Stimulated activated CD4-positive, alpha-beta T cell treated with anti-CD3 and anti-CD28 coated beads, Interleukin-1b, Interleukin-23, amount 100 ng/mL, for 4 hours (primary cell): ENCODE measurements around the gene ZCCHC14.
A peak's percentile ranks its signal among the peaks of the same experiment; 100 is the strongest.
"Not testable (repeated sequence)": the region's sequence is repeated elsewhere in the genome, so short reads cannot be mapped to it uniquely, and the experiment has no call there.

Experiments
- DNase-seq, 2 donors: peaks; one replicate each; pipeline ENCODE4 v3.0.0-alpha.2; 2020; ENCODE audit warnings: low read depth in 2 of 2

ZCCHC14 gene

DNA sequence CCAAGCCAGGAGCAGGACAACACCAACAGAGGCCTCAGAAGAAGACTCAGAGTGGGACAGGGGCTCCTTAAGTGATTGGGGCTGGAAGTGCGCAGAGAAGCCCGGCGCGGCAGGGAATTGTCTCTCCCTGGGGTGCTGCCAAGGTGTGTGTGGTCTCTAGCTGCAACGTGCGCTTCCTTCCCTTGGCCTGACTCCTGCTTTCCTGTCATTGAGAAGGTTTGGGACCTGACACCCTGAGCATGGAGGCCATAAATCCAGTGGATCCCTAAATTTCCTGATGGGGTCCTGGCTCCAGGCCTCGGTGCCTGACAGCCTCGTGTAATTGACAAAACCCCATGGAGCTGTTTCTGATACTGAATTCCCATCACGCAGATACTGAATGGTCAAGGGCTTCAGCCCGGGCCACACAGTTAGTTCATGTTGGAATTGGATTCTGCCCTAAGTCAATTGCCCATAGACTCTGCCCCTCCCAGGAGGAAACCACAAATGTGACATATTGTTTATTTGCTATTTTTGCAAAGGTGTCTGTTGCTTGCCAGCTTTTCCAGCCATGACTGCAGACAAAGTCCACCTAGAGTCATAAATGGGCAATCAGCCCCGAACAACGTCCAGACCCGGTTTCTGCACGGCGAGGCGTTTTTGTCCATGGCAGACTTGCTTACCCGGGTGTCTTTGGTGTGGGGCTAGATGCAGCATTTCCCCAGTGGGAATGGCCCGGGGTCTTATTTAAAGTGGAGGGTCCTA lies 4.4 kb upstream of the ZCCHC14 start:
- DNase-seq = not testable (repeated sequence)

DNA sequence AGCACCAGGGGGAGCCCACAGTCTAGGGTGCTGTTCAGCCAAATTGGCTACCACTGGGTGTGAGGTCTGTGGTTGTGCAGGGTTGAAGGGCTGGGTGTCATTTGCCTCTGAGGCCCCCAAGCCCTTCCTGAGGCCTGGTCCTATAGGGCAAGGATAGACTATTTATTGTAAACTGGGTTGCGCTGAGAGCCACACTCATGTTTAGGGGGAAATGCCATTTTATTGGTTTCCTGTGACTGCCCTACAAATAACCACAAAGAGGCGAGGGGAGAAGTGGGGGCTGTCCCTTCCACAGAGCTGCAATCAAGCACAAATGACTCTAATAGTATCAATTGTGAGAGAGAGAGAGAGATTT lies 3.6 kb upstream of the ZCCHC14 start:
- DNase-seq = no peak

DNA sequence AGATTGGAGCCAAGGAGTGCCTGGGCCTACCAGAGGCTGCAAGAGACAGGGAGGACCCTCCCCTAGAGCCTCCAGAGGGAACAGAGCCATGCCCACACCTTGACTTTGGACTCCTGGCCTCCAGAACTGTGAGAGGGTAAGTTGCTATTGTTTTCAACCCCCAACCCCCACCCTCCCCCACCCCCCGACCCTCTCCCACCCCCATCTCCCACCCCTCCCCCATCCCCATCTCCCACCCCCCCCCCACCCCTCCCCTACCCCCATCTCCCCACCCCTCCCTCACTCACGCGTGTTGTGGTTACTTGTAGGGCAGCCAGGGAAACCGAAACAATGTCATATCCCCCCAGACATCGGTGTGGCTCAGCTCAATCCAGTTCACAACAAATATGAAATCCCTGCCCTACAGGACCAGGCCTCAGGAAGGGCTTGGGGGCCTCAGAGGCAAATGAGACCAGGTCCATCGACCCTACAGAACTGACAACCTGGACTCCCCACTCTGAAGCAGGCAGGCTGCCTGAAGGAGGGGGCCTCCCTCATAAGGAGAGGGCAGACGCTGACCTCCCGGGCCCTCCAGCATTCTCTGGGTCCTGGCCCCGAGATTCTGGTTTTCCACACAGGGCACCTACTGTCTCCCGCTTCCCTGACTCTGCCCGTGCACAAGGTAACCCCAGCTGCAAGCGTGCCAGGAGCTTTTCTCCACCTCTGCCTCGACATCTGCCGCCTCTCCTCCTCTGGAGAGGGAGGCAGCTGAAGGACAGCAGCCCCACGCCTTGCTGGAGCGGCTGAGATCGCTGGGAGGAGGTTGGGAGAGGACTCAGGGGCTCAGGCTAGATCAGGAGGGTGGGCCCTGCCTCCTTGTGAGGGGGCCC lies 3.0 kb upstream of the ZCCHC14 start:
- DNase-seq = no peak

DNA sequence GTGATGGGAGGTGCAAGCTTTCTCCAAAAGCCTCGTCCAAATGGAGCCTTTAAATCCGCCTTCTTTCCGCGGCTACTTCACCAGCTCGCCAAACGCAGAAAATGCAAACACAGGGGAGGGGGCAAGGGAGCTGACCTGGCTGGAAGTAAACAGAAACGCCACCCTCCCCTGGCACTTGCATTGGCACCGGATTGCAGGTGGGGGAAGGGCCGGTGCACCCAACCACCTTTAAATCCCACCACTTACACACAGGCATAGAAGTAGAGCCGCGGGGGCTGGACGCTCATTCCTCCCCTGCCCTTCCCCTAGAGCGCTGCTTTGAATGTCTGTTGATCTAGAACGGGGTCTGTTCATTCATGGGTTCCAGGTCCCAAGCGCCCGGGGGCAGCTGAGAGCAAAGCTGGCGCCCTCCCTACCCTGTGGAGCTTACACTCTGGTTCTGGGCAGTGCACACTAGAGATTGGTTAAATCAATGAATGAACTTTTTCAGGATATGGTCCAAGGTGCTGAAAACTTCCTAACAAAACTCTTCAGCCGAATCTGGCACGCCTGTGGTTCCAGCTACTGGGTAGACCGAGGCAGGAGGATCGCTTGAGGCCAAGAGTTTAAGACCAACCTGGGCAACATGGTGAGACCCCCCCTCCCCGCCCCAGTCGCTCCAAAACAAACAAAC lies 920 bp upstream of the ZCCHC14 start:
- no peak for DNase-seq

DNA sequence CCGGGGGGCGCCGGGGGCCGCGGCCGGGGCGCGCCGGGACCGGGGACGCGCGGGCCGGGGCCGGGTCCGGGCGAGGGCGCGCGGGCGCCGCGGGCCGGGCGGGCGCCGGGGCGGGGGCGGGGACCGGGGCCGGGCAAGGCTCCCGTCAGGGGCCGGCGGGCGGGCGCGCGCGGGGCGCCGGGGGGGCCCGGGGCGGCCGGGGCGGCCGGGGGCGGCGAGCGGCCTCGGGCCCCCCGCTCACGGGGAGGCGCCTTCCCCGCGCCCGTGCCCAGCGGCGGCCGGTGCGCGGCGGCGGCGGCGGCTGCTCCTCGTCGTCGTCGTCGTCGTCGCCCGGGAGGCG lies 563 bp downstream of the ZCCHC14 start:
- no peak for DNase-seq

DNA sequence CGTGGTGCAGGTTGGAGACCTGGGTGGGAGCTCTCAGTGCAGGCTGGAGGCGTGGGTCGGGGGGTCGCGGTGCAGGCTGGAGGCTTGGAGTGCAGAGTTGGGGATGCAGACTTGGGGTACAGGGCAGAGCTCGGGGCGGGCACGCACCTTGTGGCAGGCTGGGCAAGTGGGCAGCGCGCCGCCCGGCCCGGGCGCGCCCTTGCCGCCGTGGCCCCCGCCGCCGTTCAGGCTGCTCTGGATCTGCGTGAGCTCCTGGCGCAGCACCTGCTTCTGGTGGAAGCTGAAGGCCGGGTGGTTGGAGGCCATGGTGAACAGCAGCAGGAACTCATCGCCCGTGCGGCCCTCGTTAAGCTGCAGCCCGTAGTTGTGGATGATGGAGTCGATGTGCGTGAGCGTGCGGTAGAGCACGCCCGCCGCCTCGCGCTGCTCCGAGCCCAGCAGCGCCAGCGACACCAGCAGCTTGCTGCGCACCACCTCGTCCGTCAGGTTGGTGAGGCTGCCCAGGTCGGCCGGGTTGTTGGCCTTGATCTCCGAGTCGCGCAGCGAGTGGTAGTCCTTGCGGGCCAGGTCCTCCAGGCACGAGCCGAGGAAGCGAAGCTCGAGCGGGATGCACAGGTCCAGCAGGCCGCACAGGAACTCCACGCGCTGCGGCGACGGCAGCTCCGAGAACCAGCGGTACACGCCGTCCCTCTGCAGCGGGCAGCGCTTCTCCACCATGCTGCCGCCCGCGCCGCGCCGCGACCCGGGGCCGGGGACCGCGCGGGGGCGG lies 1.1 kb downstream of the ZCCHC14 start:
- no peak for DNase-seq

DNA sequence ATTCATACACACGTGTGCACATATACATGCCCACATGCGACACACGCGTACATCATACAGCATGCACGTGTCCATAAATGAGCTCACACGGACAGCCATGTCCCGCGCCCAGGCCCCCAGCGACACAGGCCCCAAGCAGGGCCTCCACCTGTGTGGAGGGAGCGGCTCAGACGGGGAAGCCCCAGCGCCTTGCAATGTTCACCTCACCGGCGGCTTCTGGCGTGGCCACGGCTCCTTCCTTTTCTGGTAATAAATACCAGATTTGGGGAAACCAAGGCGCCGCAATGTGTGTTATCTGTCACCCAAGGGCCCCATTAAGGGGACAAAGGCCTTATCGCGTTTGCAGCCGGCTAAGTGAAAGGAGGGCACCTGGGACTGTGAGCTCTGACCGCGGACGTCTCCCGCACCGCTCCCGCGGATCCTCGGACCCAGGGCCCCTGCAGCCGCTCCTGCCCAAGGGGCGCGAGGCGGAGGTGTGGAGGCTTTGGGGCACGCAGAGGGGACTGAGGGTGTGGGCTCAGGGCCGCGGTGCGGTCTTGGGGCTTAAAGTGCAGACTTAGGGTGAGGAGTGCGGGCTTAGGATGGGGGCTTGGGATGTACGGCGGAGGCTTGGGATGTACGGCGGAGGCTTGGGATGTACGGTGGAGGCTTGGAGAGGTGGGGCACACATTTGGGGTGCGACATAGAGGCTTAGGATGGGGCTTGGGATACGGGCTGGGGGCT lies 1.9 kb downstream of the ZCCHC14 start:
- peak; percentile 32 to 46 for DNase-seq

DNA sequence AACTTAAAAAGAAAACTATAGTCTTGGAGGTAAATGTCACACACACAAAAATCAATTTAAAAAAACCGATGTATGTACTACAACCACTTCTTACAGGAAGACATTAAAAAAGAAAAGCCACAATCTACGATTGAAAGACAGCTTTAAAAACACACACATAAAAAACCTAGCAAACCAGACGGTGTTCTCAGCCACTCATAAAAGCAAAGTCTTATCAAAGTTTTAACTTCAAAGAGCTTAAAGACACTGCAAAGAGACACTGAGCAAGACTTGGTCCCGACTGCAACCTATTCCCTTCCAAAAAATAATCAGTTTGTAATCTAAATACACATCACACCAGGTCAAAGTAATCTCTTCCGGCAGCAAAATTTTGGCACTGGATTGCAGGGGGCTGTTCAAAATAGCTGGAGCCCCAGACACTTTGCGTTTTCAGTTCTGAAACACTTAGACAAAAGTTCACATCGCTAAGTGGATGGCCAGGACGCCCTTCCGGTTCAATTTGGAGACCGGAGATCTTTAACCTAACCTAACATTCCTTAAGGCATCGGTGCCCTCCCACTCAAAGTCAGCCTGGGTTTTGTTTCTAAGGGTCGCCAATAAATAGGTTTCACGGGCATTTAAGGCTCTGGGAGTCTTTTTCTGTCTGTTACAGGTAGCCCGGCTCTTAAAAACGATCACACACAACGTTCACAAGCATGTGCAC lies 2.6 kb downstream of the ZCCHC14 start:
- no peak for DNase-seq

DNA sequence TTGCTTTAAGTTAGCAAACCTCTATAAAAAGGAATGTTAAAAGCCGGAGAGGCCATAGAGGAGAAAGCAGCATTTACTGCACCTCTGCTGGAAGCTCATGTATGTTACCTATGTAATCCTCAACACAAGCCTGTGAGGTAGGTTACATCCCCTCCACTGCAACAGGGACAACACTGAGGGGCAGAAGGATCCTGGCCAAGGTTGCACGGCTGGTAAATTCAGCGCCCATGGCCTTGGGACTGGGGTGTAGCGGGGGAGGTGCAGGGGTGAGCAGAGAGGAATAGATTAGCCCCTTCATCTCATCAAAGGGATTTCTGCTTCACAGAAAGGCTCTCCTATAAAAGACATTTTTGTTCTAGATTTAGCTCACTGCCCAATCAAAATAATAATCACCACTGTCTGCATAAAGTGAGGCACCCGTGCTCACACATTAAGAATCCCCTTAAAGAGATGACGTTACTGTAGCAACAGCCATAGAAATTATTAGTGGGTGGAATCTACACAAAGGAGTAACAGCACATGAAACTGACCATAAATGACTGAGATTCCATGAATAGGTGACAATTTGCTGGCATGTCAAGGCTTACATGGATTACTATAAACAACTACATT lies 3.3 kb downstream of the ZCCHC14 start:
- DNase-seq = no peak

DNA sequence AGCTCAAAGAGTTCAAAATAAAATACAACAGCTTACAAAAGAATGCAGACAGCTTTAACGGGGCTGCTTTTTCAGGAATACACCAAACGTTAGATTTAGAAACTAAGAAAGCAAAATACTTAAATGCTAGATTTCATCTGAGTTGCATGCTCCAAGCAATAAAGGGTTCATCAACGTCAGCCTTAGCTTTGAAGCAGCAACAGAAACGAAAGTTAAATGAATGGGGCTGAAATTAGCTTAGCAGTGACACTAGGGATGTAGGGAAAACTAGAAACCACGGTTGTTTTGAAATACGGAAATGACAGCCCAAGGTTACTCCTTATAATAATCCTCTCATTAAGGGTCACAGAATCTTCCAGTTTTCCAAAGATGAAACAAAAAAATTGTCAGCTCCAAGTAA lies 3.9 kb downstream of the ZCCHC14 start:
- not testable (repeated sequence) for DNase-seq

DNA sequence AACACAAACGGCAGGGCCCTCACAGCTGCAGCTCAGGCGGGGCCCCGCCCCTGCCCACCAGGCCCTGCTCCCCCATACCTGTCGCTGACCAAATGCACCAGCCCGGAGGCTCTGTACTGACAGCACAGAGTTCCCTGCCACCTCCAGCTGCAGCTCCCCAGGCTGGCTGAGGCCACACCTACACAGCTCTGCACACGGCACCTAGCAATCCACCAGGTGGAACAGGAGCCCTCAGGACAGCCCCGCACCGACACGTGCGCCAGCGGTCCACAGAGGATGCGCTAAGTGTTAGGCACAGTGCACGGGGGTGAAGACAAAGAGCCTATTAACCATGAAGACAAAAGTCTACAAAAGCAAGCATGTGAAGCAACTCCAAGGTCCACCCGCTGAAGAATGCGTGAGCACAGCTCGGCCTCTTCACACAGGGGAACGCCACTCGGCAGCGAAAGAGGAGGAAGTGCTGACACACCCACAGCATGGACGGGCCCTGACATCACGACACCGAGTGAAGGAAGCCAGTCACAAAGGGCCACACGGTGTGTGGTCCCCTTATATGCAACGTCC lies 5.4 kb downstream of the ZCCHC14 start:
- no peak for DNase-seq

DNA sequence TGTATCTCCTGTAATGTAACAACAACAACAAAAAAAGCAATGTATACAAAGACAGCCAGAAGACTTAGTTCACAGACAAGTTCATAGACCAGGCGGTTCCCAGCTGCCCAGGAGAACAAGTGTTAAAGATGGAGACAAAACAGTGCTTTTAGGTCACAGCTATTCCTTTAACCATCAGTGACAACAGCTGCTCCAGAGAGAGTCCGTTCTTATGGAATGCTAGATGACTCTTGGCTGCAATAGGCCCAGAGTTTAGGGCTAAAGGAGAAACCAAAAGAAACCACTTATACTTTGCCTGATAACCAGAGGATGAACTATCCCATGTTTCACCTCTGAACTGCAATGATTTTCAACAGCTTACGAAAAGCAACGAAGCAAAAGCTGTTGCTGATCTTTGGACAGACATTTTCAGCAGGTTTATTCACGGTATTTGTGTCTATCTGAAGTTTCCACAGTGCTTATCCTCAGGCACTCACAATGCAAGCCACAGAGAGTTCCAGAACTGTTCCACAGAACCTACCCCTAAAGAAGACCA lies 6.0 kb downstream of the ZCCHC14 start:
- no peak for DNase-seq

DNA sequence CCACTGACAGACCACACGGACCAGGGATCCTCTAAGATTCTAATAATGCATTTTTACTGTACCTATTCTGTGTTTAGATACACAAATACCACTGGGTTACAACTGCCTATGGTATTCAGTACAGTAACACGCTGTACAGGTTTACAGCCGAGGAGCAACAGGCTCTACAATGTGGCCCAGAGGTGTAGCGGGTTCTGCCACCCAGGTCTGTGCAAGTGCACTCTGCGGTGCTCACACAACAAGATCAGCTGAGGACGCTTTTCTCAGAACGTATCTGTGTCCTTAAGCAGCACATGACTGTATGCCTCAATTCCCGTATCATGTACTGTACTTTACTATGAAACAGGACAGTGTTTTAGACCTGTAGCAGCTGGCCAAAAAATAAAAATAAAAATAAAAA lies 6.5 kb downstream of the ZCCHC14 start:
- no peak for DNase-seq

DNA sequence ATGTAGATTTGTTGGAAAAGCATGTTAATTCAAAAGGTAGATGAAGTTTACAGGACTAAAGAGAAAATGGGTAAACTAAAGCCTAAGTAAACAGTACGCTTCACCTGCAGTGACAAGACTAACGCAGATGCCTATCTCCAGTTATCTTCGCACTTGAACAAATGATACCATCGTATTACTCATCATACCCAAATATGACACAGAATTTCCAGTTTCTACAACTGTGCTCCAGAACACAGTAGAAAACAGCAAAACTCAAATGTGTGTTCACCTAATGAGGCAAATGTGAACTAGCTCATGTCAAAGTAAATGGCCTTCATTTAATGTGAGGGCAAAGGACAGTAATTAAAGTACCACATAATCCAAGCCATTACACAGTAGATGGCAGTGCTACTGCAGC lies 7.0 kb downstream of the ZCCHC14 start:
- DNase-seq = not testable (repeated sequence)

DNA sequence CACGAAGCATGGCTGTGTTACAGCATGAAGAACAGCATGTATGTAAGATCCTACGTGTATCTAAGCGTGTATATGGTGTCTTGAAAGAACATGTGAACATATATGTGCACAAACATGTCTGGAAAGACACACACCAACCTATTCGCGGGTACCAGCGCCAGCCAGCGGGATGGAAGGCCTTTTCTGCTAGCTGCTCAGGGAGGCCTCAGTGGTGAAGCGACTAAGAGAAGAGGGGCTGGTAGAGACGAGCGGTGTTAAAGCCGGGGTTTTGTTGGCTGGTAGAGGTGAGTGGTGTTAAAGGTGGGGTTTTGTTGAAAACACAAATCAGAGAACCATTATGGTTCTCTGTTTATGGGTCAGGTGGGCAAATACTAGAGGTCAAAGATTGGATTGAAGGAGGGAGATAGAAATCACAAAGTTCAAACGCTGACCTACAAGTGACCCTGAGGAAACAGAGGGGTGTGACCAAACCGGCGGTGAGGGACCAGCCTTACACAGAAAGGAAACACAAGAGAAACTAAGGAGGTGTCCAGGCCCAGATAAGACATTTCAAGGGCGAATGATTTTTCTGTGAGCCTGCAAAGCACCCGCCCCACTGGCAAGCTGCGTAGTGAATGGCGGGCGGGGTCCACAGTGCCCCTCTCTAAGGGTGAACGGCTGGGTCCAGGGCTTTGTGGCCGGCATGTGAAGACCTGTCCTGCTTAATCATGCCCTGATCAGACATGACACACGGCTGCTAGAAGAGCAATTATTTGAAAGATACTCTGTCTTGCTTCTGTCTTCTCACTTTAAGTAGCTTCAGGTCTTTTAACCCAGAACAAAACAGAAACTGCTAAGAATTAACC lies 8.1 kb downstream of the ZCCHC14 start:
- no peak for DNase-seq

DNA sequence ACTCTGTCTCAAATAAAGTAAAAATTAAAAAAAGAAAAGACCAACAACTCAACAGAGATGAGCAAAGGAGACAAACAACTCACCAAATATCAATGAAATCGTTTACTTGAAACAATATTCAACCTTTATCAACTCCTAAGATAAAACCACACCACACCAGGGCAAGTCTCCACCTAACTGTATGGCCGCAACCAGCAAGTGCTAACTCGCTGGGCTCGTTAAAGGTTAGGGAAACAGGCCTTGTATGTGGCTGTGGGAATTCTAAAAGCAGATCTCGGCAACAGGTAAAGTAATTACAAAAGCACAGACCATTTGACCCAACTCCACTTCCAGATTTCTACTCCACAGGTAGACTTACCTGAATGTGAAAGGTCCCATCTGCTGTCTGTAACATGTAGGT lies 9.3 kb downstream of the ZCCHC14 start:
- DNase-seq = no peak

DNA sequence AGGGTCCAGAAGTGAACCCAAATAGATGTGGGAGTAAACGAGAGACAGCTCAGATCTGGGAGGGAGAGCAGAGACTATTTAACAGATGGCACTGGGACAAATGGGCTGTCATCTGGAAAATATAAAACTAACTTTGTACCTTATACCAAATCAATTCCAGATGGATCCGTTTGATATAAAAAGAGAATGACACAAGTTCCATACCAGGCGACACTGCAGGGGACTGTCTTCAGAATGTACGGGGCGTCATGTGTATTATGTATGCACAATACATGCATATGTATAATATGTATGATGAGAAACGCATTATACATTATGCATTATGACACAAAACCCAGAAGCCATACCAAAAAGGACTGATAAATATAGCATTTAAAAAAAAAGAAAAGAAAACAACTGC lies 10.2 kb downstream of the ZCCHC14 start:
- DNase-seq = not testable (repeated sequence)

DNA sequence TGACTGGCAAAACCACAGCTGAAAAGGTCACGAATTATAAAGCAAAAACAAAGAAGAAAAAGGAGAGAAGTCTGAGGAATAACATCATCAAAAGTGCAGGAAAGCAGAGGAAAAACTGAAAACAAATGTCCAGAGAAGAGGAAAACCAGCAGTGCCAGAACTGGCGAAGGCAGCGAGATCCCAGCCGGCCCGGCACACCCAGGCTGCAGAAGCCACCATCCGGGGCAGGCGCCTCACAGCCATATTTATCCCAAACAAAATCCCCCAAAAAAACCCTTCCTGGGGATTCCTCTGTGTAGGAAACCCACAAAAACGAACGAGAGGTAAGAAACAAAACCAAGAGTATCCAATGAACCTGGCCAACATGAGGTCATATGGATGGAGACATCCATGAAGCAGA lies 10.6 kb downstream of the ZCCHC14 start:
- DNase-seq = no peak

DNA sequence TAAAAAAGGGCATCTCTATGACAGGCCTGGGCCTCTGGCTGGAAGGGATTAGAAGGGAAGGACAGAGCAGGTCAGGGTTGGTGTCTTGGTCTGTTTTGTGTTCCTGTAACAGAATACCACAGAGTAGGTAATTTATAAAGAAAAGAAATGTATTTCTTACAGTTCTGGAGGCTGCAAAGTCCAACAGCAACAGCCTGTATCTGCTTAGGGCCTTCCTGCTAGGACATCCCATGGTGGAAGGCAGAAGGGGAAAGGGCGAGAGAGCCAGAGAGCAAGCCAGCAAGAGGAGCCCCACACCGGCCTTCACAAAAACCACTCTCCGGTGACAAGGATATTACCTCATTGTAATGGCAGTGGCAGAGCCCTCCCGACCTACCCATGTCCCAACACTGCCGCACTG lies 11.1 kb downstream of the ZCCHC14 start:
- not testable (repeated sequence) for DNase-seq
